NCI-H2227 treated with DMSO at 0.1 percent for 48 hours (cell line): ENCODE measurements around the gene NDUFAF8.
A peak's percentile ranks its signal among the peaks of the same experiment; 100 is the strongest.

ENCODE experiments used
- DNase-seq: peaks from one replicate; lab custom pipeline; 2025; lab: John Stamatoyannopoulos, UW

Gene NDUFAF8

DNA sequence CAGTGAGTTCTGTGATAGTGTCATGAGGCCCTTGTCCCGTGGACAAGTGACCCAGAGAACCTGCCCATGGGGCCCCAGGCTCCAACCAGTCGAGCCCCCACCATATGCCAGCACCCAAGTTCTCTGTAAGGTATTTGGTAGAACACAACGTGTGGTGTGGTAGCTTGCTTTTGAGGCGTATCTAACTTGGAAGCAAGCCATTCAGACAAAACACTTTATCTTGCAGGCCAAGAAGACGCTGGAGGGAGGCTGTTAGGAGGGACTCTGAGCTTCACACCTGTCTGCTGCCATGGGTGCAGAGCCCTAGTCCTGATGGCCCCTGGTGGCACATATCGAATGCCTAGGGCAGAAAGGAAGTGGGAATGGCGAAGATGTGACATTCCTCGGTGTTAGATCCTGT is 1.6 kb downstream of the NDUFAF8 start:
- DNase-seq = no peak

GRCh38 chr17:81241203-81241602 is 2.1 kb downstream of the NDUFAF8 start:
- DNase-seq = no peak

- peak; percentile 14 for DNase-seq
Measured at GRCh38 chr17:81241648-81242420, 2.7 kb downstream of the NDUFAF8 start.

DNA sequence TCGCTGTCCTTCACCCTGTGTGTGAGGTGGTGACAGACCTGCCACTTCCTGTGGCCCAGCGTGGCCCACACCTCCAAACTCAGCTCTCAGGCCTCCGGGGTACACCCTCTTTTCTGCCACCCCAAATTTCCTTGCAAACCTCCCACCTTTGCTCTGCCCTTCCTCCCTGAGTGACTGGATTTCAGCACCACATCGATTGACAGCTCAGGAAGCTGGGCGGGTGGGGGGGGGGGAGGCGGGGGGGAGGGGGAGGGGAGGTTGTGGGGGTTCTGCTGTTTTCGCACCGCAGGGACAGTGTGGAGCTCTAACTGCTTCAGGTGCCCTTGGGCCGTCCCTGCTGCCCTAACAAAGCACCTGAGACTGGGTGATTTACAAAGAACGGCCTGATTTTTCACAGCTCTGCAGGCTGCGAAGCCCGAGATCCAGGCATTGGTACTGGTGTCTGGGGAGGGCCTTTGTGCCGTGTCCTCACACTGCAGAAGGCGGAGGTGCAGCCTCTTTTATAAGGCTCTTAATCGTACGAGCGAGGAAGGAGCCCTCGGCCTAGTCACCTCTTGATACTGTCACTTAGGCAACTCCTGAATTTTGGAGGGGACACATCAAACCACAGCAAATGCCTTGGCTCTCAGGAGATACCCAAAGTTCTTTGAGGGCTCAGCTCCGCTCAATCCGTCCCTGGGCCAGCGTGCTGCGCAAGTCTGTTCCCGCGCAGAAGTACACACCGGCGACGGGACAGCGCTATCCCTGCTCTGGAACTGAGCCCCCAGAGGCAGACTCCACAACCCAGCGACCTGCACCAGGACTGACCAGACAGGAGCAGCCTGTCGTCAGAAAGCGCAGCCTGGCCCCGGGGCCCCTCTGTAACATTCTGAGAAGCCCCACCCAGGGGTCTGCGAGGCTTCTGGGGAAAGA is 3.6 kb downstream of the NDUFAF8 start:
- no peak for DNase-seq

- DNase-seq = no peak
Measured at GRCh38 chr17:81243333-81243664, 4.2 kb downstream of the NDUFAF8 start.

GRCh38 chr17:81244358-81245023 is 5.4 kb downstream of the NDUFAF8 start:
- no peak for DNase-seq

DNA sequence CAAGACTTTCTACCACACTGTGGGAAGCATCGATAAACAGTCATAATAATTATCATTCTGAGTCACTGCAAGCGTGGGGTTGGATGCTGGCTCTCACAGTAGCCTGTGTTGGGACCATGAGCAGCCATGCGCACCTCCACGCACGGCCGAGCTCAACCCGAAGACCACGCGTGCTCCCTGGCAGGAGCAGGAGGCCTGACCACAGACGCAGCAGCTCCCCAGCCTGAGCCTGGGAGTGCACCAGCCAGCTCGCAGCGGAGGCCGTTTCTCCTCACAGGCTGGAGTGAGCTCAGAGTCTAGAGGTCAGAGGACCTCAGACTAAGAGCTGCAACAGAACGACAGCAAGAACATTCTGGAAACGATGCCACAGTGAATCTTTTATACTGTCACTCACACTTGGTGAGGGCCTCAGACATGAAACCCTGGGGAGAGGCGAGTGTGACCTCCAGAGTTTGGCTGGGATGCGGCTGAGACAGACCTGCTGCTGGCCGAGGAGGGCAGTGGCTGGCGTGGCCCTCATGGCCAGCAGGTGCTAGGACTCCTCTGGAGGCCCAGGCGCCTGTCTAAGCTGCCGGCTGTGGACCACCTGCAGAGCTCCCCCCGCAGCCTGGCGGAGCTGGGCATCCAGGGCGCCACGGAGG is 6.0 kb downstream of the NDUFAF8 start:
- DNase-seq = no peak

GRCh38 chr17:81245665-81246342 is 6.7 kb downstream of the NDUFAF8 start:
- no peak for DNase-seq

DNA sequence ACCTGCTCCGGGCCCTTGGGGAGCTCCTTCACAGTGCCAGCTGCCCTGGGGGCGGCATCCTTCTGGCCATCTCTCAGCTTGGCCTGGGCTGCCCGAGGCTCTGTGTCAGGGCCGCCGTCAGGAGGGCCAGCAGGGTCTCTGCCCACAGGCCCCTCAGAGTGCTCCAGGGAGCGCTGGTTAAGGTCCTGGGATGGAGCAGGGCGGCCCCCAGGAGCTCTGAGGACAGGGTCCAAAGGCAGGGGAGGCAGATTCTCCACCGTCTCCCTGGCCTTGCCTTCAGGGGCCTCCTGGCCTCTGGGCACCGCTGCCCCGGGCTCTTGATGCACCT is 7.2 kb downstream of the NDUFAF8 start:
- DNase-seq = no peak

DNA sequence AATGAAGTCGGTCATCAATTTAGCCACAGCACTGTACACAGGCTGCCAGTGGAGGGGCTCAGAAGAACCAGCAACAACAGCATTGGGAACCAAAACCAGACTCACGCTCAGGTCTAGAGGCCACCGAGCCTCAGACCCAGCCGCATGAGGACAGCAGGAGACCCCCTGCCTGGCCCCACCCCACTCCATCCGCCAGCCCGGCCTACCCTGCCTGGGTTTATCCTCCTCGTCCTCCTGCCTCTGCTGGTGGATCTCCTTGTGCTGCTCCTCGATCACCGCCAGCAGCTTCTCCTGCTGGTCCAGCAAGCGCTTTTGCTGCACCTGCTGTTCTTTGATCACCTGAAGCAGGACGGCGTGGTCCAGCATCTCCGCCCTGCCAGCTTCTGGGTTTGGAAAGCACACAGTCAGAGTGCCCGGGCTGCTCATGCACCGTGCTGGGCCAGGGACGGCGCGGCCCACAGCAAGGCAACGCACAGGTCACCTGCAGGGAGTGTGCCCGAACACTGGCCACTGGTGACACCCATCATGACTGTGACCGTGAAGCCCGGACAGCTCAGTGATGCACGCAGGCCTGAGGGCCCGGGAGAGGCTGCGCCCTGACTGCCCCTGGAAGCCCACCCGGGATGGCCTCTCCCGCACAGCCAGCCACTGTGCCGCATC is 7.7 kb downstream of the NDUFAF8 start:
- no peak for DNase-seq

DNA sequence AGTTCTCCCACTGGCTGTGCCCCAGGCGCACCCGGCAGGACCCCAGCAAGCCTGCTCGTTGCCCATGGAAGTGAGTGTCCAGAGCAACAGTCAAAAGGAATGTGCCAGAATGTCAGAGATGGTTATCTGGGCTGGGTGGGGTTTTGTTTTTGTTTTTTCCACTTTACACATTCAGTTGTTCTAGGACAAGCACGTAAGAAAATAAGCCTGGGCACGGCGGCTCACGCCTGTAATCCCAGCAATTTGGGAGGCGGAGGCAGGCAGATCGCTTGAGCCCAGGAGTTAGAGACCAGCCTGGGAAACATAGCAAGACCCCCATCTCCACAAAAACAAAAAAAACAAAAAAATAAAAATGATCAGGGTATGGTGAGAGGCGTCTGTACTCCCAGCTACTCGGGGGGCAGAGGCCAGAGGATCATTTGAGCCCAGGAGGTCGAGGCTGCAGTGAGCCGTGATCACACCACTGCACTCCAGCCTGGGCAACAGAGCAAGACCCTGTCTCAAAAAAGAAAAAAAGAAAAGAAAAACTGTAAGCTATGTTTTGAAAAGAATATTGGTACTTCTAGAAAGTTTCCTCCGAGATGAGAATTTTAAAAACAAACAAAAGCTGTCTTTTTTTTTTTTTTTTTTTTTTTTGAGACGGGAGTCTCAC is 8.3 kb downstream of the NDUFAF8 start:
- DNase-seq = no peak

- DNase-seq = no peak
Measured at GRCh38 chr17:81248649-81249048, 9.5 kb downstream of the NDUFAF8 start.

DNA sequence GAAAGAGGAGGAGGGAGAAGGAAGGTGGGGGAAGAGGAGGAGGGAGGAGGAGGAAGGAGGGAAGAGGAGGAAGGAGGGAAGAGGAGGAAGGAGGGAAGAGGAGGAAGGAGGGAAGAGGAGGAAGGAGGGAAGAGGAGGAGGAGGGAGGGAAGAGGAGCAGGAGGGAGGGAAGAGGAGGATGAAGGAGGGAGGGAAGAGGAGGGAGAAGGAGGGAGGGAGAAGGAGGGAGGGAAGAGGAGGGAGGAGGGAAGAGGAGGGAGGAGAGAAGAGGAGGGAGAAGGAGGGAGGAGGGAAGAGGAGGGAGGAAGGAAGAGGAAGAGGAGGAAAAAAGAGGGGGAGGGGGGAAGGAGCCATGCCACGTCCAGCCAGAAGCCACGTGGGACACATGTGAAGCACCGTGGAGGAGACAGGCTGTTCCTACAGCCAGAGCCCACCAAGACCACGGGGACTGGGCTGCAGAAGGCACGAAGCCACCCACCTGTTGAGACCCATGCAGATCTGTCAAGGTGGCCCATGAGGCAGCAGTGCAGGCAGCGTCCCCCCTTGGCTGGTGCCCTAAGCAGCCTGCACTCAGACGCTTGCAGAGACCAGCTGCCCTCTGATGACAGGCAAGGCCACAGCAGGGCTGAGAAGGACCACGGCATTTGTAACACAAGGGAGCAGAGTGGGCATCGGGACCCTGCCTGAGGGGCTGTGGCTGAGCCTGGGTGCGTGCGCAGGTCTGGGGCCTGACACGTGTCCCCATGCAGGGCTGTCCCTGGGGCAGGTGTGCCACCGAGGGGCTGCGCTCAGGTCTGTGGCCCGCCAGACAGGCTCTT is 10.3 kb downstream of the NDUFAF8 start:
- DNase-seq = no peak

DNA sequence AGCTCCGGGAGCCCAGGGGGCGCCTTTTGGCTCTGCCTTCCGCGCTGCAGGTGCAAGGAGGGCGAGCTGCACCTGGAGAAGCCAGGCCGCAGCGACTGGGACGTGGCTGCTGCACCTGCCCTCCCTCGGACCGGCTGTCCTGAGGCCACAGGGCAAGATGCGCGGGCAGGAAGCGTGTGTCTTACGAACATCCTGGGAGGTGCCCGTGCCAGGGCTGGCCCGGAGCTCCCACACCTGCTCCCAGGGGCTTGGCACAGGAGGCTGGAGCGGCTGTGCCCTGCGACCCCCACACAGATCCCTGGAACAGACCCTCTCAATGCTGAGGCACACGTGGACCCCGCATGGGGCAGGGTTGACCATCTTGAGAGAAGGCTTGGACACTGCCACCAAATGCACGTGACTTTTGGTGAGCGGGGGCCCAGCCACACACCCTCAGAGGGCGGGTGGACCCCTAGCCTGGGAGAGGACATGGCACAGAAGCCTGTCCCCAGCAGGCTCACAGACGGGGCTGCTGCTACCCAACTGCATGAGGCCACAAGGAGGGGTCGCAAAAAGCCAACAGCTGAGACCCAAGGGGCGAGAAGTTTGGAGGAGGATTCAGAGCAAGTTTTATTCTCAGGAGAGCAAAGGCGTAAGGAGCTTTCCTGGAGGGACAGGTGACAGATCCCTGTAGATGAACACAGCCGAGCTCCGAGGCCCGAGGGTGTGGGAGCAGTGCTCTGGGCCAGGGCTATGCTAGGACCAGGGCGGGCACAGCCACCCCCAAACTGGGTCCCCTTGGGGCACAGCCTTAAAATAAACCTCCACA is 11.4 kb downstream of the NDUFAF8 start:
- no peak for DNase-seq

- no peak for DNase-seq
Measured at GRCh38 chr17:81251094-81251708, 12.1 kb downstream of the NDUFAF8 start.

- peak; percentile 58 for DNase-seq
Measured at GRCh38 chr17:81251709-81252301, 12.7 kb downstream of the NDUFAF8 start.

DNA sequence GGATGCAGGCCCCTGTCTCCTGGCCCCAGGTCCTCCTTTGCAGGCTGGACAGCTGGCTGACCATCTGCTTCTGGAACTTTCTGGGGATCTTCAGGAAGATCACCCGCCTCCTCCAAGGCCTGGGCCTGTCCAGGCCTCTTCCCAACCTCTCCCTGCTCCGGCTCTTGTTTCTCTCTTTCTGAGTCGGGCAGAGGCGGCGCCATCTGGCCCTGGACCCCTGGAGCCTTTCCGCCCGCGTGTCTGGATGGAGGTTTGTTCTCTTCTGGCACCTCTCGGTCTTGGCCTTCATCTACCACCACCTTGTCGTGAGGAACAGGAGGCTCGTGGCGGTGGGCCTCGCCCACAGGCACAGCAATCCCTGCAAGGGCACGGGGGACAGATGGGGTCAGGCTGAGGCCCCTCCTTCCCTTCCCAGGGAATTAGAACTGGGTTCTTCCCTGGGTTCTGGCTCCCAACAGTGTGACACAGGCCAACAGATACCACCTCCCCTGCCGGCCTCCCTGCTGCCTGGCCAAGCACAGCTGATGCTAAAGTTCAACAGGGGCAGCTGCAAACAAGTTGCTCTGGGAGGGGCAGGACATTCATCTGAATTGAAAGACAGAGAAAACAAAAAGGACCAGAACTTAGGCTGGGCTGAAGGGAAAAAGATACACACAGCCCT is 13.3 kb downstream of the NDUFAF8 start:
- DNase-seq = no peak

DNA sequence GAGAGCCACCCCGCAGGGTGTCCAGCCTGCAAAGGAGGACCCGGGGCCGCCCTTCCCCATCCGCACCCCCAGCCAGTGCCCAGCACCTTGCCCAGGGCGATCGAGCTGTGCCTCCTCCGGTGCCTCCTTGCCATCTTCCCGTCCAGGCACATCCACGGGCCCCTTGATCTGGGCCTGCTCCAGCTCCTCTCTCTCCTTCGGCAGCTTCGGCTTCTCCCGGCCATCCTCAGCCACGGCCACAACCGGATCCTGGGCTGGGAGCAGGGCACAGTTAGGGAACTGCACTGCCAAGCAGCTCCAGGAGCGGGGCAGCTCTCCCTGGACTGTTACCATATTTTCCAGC is 13.8 kb downstream of the NDUFAF8 start:
- DNase-seq = no peak
